GM06990 (cell line): Measurements from ENCODE around the gene AFAP1.

Experiments
- DNase-seq: peaks from one replicate; pipeline ENCODE4 v3.0.0-alpha.2; 2011; ENCODE audit not compliant: insufficient read length; ENCODE audit errors: extremely low read depth
- H3K27me3 ChIP-seq: replicated peaks from 2 replicates; pipeline ENCODE4 v1.6.0; 2011; ENCODE audit warnings: low read length; ENCODE audit not compliant: control insufficient read depth, insufficient read depth
- H3K36me3 ChIP-seq: 2 replicates; pipeline ENCODE4 v1.5.1; 2011; ENCODE audit warnings: low read length; ENCODE audit not compliant: control insufficient read depth, insufficient read depth
- H3K4me3 ChIP-seq: replicated peaks from 2 replicates; pipeline ENCODE4 v1.5.1; 2011; ENCODE audit warnings: low read depth, mild to moderate bottlenecking, control low read depth, low read length
- TF ChIP-seq, protein P1 (sequence below): IDR thresholded peaks from 2 replicates; pipeline ENCODE4 v1.5.1; 2011; ENCODE audit warnings: low read length, control low read depth, mild to moderate bottlenecking, inconsistent platforms; ENCODE audit not compliant: insufficient read depth, poor library complexity, severe bottlenecking

The AFAP1 gene

DNA sequence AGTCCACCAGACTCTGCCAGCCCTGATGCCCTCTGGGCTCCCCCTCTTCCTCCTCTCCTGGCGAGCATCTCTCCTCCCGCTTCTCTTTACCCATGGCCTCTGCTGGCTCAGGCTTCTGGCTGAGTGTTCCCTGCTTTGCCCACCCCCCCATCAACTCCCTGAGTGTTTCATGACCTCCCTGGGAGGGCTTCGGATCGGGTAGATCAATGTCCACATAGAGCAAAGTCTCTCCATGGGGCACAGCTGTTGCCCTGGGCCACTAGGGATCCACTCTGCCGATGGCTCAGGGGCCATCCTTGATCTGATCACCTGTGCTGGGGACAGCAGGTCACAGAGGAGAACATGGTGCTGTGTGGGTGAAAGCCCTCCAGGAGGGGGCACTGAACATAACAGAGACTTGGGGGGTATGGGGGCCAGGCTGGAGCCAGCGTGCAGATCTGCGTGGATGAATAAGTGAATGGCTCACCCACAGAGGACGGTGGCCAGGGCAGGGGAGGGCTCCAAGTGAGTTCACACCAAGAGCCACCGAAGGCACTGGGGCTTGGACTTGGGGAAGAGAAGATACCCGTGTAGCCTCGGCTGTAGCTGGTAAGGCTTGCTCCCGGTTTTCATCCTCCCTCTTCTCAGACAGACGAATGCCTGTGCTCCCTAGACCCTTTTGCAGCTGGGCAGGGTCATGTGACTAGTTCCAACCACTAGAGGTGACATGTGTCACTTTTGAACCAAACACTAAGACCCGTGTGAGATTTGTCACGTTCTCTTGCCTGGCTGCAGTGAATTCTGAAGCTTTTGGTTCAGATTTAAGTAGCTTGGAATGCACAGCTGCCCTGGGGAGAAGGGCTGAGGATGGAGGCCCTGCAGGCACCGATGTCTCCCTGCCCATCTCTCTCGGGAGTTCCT is 23.2 kb upstream of the AFAP1 start:
- Histone ChIP-seq H3K4me3 (no peak overlapping the region), H3K27me3 (no peaks in the 10 kb centered on the region), H3K36me3 (no peaks in the 10 kb centered on the region)
- no peak for DNase-seq
- TF ChIP-seq, protein P1, sequence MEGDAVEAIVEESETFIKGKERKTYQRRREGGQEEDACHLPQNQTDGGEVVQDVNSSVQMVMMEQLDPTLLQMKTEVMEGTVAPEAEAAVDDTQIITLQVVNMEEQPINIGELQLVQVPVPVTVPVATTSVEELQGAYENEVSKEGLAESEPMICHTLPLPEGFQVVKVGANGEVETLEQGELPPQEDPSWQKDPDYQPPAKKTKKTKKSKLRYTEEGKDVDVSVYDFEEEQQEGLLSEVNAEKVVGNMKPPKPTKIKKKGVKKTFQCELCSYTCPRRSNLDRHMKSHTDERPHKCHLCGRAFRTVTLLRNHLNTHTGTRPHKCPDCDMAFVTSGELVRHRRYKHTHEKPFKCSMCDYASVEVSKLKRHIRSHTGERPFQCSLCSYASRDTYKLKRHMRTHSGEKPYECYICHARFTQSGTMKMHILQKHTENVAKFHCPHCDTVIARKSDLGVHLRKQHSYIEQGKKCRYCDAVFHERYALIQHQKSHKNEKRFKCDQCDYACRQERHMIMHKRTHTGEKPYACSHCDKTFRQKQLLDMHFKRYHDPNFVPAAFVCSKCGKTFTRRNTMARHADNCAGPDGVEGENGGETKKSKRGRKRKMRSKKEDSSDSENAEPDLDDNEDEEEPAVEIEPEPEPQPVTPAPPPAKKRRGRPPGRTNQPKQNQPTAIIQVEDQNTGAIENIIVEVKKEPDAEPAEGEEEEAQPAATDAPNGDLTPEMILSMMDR = no peak

DNA sequence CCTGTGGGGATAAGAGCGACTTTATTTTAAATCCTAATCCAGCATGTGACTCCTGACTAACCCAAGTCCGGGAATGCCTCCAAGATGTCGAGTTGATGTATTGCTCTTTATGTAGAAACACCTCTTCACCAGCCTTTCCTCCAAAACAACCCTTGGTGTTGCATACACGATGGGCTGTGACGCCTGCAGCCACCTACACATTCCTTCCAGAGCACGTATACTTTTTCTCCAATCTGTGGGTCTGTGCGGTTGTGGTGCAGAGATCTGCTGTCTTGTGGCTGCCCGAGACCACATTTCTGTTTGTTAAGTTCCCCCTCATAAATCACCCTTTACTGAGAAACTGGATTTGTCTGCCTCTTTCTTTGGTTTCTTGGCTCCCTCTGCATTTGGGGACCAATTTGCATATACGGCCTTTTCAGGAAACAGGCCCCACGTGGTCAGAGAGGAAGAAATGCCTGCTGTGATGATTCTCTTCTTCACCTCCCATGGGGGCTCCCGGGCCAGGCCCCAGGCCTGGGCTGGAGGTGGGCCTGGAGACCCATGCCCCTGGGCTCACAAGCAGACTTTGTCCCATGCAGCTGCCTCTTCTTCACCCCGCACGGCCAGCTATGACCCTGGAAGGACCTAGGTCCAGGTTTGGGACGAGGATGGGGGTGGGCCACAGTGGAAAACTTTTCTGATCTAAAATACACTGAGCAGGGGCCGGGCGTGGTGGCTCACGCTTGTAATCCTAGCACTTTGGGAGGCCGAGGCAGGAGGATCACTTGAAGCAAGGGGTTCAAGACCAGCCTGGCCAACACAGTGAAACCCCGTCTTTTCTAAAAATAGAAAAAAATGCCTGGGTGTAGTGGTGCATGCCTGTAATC is 21.4 kb upstream of the AFAP1 start:
- no peak overlapping the region for H3K4me3 ChIP-seq
- TF ChIP-seq, protein P1 = no peak
- no peak for DNase-seq
- no peaks in the 10 kb centered on the region for H3K36me3 ChIP-seq
- no peaks in the 10 kb centered on the region for H3K27me3 ChIP-seq

DNA sequence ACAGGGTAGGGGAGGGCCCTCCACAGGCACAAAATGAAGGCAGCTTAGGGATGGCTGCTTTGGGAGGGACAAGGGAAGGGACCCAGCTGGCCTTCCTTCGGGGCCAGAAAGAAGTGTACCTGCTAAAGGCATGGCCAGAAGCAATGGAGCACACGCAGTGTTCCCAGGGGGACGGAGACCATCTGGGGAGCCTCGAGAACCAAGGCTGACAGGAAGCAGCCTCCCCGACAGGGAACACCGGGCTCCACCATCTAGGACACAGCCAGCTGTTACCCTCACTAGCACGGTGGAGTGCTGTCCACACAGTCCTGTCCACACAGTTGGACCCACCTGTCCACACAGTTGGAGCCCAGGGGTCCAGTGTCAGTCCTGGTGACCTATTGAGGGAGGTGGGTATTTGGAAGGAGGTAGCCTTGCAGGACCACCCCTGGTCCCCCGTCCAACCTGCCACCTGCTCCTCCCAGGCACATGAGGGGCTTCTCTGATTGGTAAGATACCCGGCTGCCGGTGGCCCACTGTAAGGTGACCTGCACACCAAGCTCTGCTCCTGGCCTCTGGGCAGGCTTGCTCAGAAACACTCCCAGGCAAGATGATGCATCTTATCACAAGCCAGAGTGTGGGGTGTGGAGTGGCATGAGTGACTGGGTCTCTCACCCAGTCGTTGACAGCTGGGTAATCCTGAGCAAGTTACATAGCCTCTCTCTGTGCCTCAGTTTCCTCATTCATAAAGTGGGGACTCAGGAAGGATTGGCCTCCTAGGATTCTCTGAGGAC is 20.5 kb upstream of the AFAP1 start:
- H3K4me3 ChIP-seq = no peak overlapping the region
- no peaks in the 10 kb centered on the region for H3K27me3 ChIP-seq
- DNase-seq = no peak
- TF ChIP-seq, protein P1 = no peak
- H3K36me3 ChIP-seq = no peaks in the 10 kb centered on the region

DNA sequence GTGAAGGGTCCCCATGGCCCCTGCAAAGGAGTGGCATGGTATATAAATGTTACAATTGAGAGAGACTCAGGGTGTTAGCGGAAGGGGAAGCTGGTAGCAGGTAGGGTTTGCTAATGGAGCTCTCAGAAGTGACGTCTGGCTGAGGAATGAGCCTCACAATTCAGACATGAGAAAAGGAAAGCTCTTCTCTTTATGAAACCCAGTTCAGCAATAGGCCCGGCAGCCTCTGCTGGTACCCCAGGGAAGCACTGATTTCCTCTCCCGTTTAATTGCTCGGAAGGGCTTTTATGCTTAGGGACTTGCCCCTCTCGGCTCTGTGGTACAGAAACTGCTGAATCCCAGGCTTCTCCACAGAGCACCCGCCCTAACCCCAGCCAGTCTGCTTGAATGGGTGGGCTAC is 19.4 kb upstream of the AFAP1 start:
- TF ChIP-seq, protein P1 = no peak
- H3K27me3 ChIP-seq = no peaks in the 10 kb centered on the region
- no peak for DNase-seq

DNA sequence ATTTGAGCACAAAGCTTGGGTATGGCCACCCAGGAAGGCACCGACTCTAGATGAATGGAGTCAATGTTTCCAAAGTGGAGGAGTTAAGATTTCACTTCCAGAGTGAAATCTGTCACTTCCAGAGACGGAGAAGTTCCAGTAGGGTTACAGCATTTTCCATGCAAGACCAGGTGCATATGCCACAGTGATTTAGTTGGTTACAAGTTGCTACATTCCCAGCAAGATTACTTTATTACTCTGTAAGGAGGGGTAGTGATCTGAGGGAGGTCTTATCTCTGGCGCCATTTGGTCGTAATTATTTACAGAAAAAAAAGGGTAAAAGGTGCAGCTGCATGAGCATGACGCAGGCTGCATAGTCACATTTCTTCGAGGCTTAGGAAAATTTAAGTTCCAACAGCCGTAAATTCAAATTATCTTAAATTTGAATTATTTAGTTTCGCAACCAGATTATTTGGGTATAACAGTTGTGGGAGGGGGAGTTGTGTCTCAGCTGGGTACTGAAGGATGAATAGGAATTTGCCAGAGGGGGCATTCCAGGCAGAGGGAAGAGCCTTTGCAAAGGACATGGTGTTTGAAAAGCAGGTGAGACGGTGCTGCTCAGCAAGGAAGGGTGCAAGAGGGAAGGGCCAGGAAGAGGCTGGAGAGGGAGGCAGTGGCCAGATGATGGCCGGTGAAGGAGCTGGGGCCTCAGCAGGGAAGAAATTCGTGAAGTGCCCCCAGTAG is 17.4 kb upstream of the AFAP1 start:
- no peaks in the 10 kb centered on the region for H3K36me3 ChIP-seq
- TF ChIP-seq, protein P1 = no peak
- H3K27me3 ChIP-seq = no peaks in the 10 kb centered on the region
- DNase-seq = no peak
- H3K4me3 ChIP-seq = no peak overlapping the region

More for the DNA sequence above, 19.4 kb upstream of the AFAP1 start:
- Histone ChIP-seq H3K36me3 (no peaks in the 10 kb centered on the region), H3K4me3 (no peak overlapping the region)
